ENCODE measurements around the gene LMBR1L.
A peak's percentile ranks its signal among the peaks of the same experiment; 100 is the strongest.
"Not testable (repeated sequence)": the region's sequence is repeated elsewhere in the genome, so short reads cannot be mapped to it uniquely, and the experiment has no call there.

LMBR1L gene

DNA sequence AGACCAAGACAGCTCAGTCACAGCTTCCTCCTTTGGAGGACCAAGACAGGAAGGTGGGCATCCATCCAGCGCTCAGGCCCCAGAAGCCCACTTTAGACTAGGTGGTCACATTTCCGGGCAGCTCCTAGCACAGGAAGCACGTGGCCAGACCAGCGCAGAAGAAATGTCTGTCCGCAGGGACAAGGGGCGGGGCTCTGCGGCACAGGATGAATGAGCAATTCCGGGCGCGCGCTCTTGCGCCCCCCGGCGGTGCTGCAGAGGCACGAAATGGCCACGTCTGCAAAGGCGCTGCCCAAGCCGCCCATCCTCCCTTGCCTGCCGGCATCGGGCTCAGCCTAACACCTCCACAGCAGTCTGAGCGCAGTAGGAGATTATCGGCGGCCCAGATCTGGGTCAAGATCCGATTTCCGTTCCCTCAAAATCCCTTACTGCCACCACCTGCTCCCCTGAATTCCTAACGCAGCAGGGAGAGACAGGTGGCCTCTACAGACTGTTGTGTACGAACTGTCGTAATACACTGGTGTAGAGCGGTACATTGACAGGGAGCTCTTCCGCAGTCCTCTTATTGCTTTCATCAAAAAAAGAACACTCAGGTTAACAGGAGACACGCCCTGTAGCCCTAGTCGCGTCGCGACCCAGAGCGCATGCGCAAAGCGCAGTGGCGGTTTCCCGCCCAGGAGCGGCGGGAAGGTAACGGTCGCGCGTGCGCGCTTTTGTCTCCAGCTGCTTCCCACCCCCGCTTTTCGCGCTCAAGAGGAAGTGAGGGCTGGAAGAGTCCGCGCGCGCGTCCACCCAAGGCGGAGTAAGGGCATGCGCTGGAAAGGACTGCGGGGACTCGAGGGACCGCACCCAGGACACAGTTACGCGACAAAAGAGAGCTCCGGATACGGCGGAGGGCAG, 19.8 kb upstream of the LMBR1L start:
- H3K27ac Mint-ChIP-seq = peak overlapping the region; percentile 99
- no peaks in the 10 kb centered on the region for H3K9me3 Mint-ChIP-seq
- H3K4me1 Mint-ChIP-seq = peaks cover 54% of the 10 kb centered on the region
- peaks cover 47% of the 10 kb centered on the region for H3K36me3 Mint-ChIP-seq (ENCODE audit: low read depth)
- peak overlapping the region; percentile 99 for H3K4me3 Mint-ChIP-seq
- peak; percentile 94 for DNase-seq
- H3K27me3 Mint-ChIP-seq = peaks cover 3% of the 10 kb centered on the region
- peak; percentile 65 for ATAC-seq

DNA sequence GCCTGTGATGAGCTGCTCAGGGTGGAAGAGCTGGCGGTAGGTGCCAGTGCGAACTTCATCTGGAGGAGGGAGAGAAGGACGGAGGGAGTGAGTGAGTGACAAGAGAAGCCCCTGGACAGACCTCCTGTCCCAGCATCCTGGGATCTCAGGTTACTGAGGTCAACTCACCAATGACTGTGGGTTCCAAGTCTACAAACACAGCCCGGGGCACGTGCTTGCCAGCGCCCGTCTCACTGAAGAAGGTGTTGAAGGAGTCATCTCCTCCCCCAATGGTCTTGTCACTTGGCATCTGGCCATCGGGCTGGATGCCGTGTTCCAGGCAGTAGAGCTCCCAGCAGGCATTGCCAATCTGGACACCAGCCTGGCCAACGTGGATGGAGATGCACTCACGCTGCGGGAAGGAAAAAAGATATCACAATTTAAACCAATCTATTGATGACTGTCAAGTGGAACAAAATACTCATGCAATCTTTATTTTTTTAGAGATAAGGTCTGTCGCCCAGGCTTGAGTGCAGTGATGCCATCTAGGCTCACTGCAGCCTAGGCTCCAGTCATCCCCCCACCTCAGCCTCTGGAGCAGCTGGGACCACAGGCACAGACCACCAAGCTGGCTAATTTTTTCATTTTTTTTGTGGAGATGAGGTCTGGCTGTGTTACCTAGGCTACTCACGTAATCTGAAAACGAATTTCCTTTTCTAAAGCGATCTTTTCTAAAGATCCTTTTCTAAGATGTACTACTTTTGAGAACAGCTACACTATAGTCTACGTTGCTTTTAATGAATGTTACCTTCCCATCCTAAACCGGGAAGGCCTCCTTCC, 18.9 kb upstream of the LMBR1L start:
- Mint-ChIP-seq H3K36me3 (ENCODE audit: low read depth) (peaks cover 47% of the 10 kb centered on the region), H3K27ac (peak overlapping the region; percentile 99), H3K9me3 (no peaks in the 10 kb centered on the region), H3K4me1 (peaks cover 54% of the 10 kb centered on the region), H3K4me3 (peak overlapping the region; percentile 99), H3K27me3 (peaks cover 3% of the 10 kb centered on the region)
- ATAC-seq = no peak
- DNase-seq = peak; percentile 10

DNA sequence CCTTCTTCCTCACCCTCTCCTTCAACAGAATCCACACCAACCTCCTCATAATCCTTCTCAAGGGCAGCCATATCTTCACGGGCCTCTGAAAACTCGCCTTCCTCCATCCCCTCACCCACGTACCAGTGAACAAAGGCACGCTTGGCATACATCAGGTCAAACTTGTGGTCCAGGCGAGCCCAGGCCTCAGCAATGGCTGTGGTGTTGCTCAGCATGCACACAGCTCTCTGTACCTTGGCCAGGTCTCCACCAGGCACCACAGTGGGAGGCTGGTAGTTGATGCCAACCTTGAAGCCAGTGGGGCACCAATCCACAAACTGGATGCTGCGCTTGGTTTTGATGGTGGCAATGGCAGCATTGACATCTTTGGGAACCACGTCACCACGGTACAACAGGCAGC, 17.3 kb upstream of the LMBR1L start:
- not testable (repeated sequence) for H3K9me3 Mint-ChIP-seq, H3K27me3 Mint-ChIP-seq, DNase-seq, ATAC-seq
- H3K4me1 Mint-ChIP-seq = peaks cover 43% of the 10 kb centered on the region
- H3K36me3 Mint-ChIP-seq (ENCODE audit: low read depth) = peaks cover 47% of the 10 kb centered on the region
- H3K27ac Mint-ChIP-seq = peak overlapping the region; percentile 73
- H3K4me3 Mint-ChIP-seq = peak overlapping the region; percentile 60

DNA sequence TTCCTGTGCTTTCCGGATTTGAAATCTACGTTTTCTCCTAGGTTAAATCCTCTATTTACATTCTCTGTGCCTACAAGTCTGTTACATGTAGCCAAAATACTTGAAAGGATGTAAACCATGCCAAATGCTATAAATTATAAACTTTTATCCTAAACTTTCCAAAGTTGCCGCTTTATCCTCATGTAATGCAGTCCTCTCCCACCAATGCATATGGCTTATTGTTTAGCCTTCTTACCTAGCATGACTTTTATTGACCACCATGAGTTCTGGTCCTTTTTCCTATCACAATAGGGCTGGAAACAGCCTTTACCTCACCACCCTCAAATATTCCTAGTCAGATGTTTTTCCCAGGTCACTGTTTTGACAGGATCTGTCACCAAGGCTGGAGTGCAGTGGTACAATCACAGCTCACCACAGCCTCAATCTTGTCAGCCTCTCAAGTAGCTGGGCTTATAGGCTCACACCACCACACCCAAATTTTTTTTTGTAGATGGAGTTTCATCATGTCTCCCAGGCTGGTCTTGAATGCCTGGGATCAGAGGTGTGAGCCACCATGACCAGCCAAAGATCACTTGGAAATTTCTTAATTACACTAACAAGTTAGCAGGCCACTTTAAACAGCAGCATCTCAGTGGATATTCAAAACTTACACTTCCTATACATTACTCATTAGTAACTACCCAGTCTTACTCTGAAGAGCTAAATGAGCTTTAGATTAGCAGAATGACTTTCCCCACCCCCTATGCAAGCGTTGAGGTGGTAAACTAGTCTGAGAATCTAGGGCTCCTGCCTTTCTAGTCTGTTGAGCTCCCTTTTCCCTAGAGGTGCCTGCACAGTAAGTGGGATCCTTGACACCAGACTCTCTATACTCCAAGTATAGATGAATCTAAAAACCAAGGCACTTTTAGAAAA, 16.5 kb upstream of the LMBR1L start:
- no peaks in the 10 kb centered on the region for H3K9me3 Mint-ChIP-seq
- ATAC-seq (no peak), DNase-seq (peak; percentile 9)
- H3K36me3 Mint-ChIP-seq (ENCODE audit: low read depth) = peaks cover 47% of the 10 kb centered on the region
- peaks cover 3% of the 10 kb centered on the region for H3K27me3 Mint-ChIP-seq
- peak overlapping the region; percentile 60 for H3K4me3 Mint-ChIP-seq
- H3K4me1 Mint-ChIP-seq = peaks cover 36% of the 10 kb centered on the region
- H3K27ac Mint-ChIP-seq = peak overlapping the region; percentile 73

DNA sequence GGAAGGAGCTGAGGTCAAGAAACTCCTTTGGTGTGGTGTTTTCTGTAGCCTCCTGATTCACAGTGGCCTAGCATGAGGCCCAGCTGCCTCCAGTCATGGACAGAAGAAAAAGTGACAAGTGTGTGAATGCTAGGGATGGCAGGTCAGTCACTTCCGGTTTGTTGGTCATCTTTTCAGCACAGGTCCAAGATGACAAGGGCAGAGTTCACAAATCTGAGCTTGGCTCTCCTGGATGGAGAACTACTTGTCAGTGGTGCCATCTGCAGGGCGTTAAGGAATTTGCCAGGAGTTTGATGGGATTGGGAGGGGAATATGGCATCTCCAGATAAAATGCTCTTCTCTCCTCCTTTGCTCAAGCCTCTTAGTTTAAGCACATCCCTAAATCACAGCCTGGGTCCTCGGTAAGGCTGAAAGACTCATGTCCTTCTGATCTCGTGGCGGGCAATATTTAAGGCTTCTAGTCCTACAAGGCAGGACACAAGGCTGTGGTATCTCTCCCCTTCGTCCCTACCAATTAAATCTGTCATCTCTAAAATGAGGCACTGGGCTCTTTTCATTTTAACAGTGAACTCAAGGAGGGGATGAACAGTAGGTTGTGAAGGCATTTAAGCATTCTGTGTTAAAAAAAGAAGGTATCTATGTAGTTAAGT, 10.5 kb upstream of the LMBR1L start:
- H3K36me3 Mint-ChIP-seq (ENCODE audit: low read depth) = no peaks in the 10 kb centered on the region
- H3K27ac Mint-ChIP-seq = no peak overlapping the region
- no peak for ATAC-seq
- no peaks in the 10 kb centered on the region for H3K27me3 Mint-ChIP-seq
- no peaks in the 10 kb centered on the region for H3K9me3 Mint-ChIP-seq
- DNase-seq = no peak
- no peak overlapping the region for H3K4me3 Mint-ChIP-seq
- H3K4me1 Mint-ChIP-seq = no peaks in the 10 kb centered on the region

DNA sequence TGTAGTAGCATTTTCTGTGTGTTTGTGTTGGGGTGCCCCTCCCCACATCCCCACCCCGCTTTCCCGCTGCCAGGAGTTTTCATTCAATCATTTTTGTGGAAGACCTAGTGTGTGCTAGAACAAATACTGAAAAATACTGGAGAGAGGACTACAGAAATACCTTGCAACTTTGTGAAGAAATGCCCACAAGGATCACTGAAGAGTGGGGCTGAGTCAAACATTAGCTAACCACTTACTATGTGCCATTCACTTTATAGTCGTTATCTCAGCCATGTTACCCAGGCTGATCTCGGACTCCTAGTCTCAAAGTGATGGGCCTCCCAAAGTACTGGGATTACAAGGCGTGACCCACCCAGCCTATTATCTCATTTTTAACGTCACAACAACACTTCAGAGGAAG, 559 bp upstream of the LMBR1L start:
- DNase-seq = no peak
- H3K27ac Mint-ChIP-seq = peak overlapping the region; percentile 89
- H3K36me3 Mint-ChIP-seq (ENCODE audit: low read depth) = peaks cover 4% of the 10 kb centered on the region
- no peaks in the 10 kb centered on the region for H3K27me3 Mint-ChIP-seq
- peak overlapping the region; percentile 91 for H3K4me3 Mint-ChIP-seq
- no peaks in the 10 kb centered on the region for H3K9me3 Mint-ChIP-seq
- peaks cover 28% of the 10 kb centered on the region for H3K4me1 Mint-ChIP-seq
- ATAC-seq = peak; percentile 2

DNA sequence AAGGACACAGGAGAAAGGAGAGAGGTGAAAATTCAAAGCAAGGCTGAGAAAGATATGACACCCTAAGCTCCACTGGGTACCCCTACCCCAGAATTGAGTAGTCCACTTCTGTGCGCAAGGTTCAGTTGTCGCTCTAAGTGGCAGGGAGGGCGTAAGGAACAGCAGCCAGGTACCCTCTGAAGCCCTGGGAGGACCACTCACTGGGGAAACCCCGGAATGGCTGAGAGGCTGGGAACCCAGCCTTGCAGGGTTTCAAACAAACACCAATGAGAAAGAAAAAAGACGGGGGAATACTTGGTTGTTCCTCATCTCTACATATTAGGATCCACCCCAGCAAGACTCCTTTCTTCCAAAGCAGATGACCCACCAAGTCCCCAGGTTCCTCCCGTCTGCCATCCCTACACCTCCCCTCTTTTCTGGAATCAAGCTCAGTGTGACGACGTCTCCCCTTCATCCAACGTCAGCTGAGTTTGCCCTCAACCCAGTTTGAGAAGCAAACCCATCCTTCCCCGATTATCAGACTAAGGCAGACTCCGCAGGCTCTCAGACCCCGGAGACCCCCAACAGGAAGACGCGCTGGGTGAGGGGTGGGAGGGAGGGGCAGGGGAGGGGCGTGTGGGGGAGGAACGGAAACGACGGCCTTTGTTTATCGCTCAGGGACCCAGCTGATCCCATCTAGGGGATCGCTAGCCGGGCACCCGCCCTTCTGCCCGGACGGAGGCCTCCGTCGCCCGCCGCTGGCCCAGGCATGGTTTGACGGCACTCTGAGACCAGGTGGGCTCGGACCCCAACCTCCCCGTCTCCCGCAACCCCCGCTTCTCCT, 795 bp downstream of the LMBR1L start:
- Mint-ChIP-seq H3K9me3 (no peaks in the 10 kb centered on the region), H3K4me1 (peaks cover 28% of the 10 kb centered on the region), H3K36me3 (ENCODE audit: low read depth) (peaks cover 4% of the 10 kb centered on the region), H3K27me3 (no peaks in the 10 kb centered on the region), H3K4me3 (peak overlapping the region; percentile 91), H3K27ac (peak overlapping the region; percentile 89)
- DNase-seq = no peak
- ATAC-seq = no peak

DNA sequence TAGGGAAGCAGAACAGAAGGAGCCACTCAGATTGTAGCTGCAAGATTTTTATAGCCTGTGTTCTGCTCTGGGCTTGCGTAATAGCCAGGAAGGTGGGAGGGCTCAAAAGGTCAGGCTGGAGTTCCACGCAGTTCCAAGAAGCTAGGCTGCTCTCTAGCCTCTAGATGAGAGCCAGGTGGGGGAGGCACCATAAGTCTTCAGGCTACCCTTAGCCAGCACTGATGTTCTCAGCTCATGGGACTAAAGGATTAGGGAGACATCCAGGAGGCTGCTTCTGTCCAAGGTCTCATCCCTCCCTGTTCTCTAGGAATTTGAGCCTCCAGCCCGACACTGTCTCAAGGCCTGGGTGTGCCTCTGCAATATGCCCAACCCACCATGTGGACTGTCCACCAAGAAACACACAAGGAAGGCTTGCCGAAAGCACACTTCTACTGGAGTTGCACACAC, 1.7 kb downstream of the LMBR1L start:
- Mint-ChIP-seq H3K27me3 (no peaks in the 10 kb centered on the region), H3K9me3 (no peaks in the 10 kb centered on the region), H3K36me3 (ENCODE audit: low read depth) (peaks cover 4% of the 10 kb centered on the region), H3K4me1 (peaks cover 28% of the 10 kb centered on the region), H3K27ac (no peak overlapping the region), H3K4me3 (peak overlapping the region; percentile 91)
- no peak for ATAC-seq
- no peak for DNase-seq

DNA sequence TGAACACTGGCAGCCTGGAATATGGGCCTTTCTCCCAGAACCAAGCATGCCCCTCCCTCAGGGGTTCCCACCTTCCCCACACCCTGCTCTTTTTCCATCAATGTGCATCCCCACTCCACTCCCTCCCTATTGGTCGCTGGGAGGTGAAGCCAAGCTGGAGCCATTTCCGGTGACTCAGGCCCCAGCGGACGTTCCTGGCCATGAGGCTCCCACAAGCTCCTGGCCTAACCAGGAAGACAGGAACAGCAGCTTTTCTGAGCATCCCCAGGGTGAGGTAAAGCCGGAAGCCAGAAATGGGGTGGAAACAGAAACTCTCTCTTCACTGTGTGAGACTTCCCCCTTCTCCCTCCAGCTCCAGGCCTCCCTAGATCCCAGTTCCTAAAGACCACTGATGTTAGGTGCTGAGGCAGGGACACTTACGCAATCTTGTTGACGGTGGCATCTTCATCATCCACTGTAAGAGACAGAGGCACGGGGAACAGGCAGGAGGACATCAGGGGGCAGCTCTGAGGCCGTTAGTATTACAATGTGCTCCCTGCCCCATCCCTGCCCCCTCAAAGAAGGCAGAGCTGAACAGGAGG, 5.1 kb downstream of the LMBR1L start:
- no peak for ATAC-seq
- Mint-ChIP-seq H3K27ac (no peak overlapping the region), H3K4me3 (no peak overlapping the region), H3K36me3 (ENCODE audit: low read depth) (peaks cover 4% of the 10 kb centered on the region), H3K9me3 (no peaks in the 10 kb centered on the region), H3K4me1 (peaks cover 22% of the 10 kb centered on the region), H3K27me3 (no peaks in the 10 kb centered on the region)
- no peak for DNase-seq

DNA sequence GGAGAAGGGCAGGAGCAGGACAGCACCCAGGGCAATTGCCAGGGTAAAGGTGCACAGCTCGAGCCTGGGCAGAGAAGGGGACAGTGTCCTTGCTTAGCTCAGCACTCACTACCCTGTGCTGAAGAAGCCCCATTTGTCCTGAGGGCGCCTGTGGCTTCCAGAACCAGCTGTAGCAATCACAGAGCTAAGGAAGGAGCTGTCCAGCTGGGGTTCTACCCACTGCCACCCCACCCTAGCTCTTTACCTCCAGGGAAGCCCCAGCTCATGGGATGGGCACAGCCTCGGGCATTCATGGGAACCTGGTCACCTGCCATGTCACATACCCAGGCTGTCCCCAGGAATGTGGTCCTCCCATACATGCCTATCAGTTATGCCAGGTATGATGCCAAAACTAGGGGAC, 5.8 kb downstream of the LMBR1L start:
- ATAC-seq (no peak), DNase-seq (no peak)
- no peak overlapping the region for H3K27ac Mint-ChIP-seq
- peaks cover 4% of the 10 kb centered on the region for H3K36me3 Mint-ChIP-seq (ENCODE audit: low read depth)
- no peak overlapping the region for H3K4me3 Mint-ChIP-seq
- no peaks in the 10 kb centered on the region for H3K27me3 Mint-ChIP-seq
- H3K9me3 Mint-ChIP-seq = no peaks in the 10 kb centered on the region
- peaks cover 18% of the 10 kb centered on the region for H3K4me1 Mint-ChIP-seq

DNA sequence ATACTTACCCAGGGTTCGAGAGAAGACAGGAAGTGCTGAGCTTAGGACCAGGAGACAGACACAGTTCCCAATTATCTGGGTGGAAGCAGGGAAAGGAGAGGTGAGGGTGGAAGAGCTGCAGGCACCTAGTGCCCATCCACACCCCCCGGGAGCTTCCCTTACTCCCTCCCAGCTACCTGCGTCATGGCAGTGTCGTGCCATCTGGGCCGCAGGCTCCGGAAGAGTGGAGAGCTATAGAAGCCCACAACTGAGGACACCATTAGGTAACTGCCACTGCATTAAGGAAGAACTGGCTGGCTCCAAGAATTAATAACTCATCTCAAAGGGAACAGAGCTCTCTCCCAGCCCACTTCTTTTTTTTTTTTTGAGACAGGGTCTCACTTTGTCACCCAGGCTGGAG, 10.3 kb downstream of the LMBR1L start:
- H3K4me3 Mint-ChIP-seq = no peak overlapping the region
- peaks cover 4% of the 10 kb centered on the region for H3K27me3 Mint-ChIP-seq
- H3K4me1 Mint-ChIP-seq = no peaks in the 10 kb centered on the region
- H3K27ac Mint-ChIP-seq = no peak overlapping the region
- H3K9me3 Mint-ChIP-seq = no peaks in the 10 kb centered on the region
- no peak for DNase-seq
- ATAC-seq = no peak
- peaks cover 5% of the 10 kb centered on the region for H3K36me3 Mint-ChIP-seq (ENCODE audit: low read depth)

DNA sequence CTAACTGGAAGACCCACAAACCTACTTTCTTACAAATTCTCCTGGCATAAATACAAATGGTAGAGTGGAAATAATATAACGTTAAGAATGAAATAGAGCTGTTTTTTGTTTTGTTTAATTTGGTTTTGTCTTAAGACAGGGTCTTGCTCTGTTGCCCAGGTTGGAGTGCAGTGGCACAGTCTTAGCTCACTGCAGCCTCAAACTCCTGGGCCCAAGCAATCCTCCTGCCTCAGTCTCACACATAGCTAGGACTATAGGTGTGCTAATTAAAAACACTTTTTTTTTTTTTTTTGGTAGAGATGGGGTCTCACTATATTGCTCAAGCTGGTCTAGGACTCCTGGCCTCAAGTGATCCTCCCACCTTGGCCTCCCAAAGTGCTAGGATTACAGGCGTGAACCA, 11.9 kb downstream of the LMBR1L start:
- Mint-ChIP-seq H3K4me1 (peaks cover 7% of the 10 kb centered on the region), H3K4me3 (no peak overlapping the region), H3K36me3 (ENCODE audit: low read depth) (peaks cover 5% of the 10 kb centered on the region), H3K27me3 (peaks cover 16% of the 10 kb centered on the region), H3K27ac (no peak overlapping the region), H3K9me3 (no peaks in the 10 kb centered on the region)
- ATAC-seq = no peak
- DNase-seq = no peak

DNA sequence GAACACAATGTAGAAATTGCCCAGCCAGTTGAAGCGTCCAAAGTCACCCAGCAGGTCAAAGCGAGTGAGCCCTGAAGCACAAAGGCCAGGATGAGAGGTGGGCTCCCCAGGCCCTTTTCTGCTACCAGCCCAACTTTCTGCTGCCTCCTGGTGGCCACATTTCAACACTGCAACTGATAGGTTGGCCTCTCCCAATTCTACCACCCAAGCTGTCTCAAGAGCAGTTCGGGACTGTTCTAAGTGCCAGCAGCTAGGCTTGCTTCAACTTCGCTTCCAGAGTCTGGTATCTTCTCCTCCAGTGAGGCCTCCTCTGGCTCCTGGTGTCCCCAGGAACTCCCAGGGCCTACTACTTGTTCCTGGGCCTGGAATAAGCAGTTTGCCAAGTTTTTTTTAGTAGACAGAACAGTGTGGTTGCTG, 12.6 kb downstream of the LMBR1L start:
- H3K4me3 Mint-ChIP-seq = no peak overlapping the region
- DNase-seq (peak; percentile 72), ATAC-seq (peak; percentile 45)
- H3K4me1 Mint-ChIP-seq = peaks cover 12% of the 10 kb centered on the region
- H3K9me3 Mint-ChIP-seq = no peaks in the 10 kb centered on the region
- H3K27ac Mint-ChIP-seq = no peak overlapping the region
- peaks cover 5% of the 10 kb centered on the region for H3K36me3 Mint-ChIP-seq (ENCODE audit: low read depth)
- peaks cover 22% of the 10 kb centered on the region for H3K27me3 Mint-ChIP-seq
